C1 segment of cervical spinal cord (tissue), 14 donors: Measurements from ENCODE around the gene ASTN2.

ENCODE experiments used
- DNase-seq, 14 donors: peaks; one replicate each; lab custom pipeline; 2025; lab: John Stamatoyannopoulos, UW

Gene ASTN2

GRCh38 chr9:117303643-117304230, 111.1 kb downstream of the ASTN2 start:
- peak in 1 of 14 donors; percentile 69 for DNase-seq

- no peak for DNase-seq
These were observed 112.4 kb downstream of the ASTN2 start for GRCh38 chr9:117302487-117302886.

- DNase-seq, result no peak
These were observed 114.3 kb downstream of the ASTN2 start for GRCh38 chr9:117300371-117301110.

- no peak for DNase-seq
These were observed 118.4 kb downstream of the ASTN2 start for GRCh38 chr9:117296453-117296852.

GRCh38 chr9:117293206-117294114, 121.4 kb downstream of the ASTN2 start:
- no peak for DNase-seq

- DNase-seq, result no peak
These were observed 123.8 kb downstream of the ASTN2 start for GRCh38 chr9:117290856-117291622.

GRCh38 chr9:117290306-117290840, 124.5 kb downstream of the ASTN2 start:
- no peak for DNase-seq

GRCh38 chr9:117286245-117286644, 128.6 kb downstream of the ASTN2 start:
- peak in 1 of 14 donors; percentile 3 for DNase-seq

- no peak for DNase-seq
These were observed 130.4 kb downstream of the ASTN2 start for GRCh38 chr9:117284414-117284813.

GRCh38 chr9:117282541-117282940, 132.3 kb downstream of the ASTN2 start:
- DNase-seq, result peak in 1 of 14 donors; percentile 20

- peak in 1 of 14 donors; percentile 75 for DNase-seq
These were observed 136.3 kb downstream of the ASTN2 start for GRCh38 chr9:117278471-117279035.

GRCh38 chr9:117278020-117278419, 136.8 kb downstream of the ASTN2 start:
- DNase-seq, result peak in 1 of 14 donors; percentile 37

- DNase-seq, result no peak
These were observed 138.4 kb downstream of the ASTN2 start for GRCh38 chr9:117276444-117276843.

GRCh38 chr9:117273612-117274011, 141.2 kb downstream of the ASTN2 start:
- no peak for DNase-seq

GRCh38 chr9:117268847-117269446, 145.9 kb downstream of the ASTN2 start:
- DNase-seq, result no peak

GRCh38 chr9:117266855-117267497, 147.9 kb downstream of the ASTN2 start:
- DNase-seq, result no peak

- DNase-seq, result peak in 10 of 14 donors; percentile 19 to 93 (median 36)
These were observed 149.6 kb downstream of the ASTN2 start for GRCh38 chr9:117265253-117265652.

- peak in 1 of 14 donors; percentile 34 for DNase-seq
These were observed 156.5 kb downstream of the ASTN2 start for GRCh38 chr9:117258184-117258866.

GRCh38 chr9:117253261-117253660, 161.6 kb downstream of the ASTN2 start:
- peak in 3 of 14 donors; percentile 11 to 36 (median 19) for DNase-seq
